ENCODE data around the gene MED13L.

- TF ChIP-seq CTCF (IDR thresholded peaks at IDR 0.05; ENCODE audit: control extremely low read depth in 1 of 3, insufficient read depth in 1 of 3, low read depth in 1 of 3, low read length in 3 of 3) (peak in 2 of 3 experiments; percentile 53 to 57; a peak in 2 of 4 replicates), SIRT6 (IDR thresholded peaks at IDR 0.05; ENCODE audit: low read length) (no peak)
These were observed 330.4 kb downstream of the MED13L start for GRCh38 chr12:115946867-115947695.
